Osteocyte (in vitro differentiated cells): ENCODE measurements around the gene ARHGAP24. TPM values are rescaled to one million over a fixed set of nuclear protein-coding genes. Genes with fewer than 3 reads are reported as not detected.

Experiments
- DNase-seq: peaks from one replicate; pipeline ENCODE4 v3.0.0; 2021; ENCODE audit warnings: mixed read lengths; ENCODE audit not compliant: unreplicated experiment; ENCODE audit errors: extremely low spot score
- H3K27ac Mint-ChIP-seq: one replicate; pipeline ENCODE4 v1.8.0; 2021; ENCODE audit warnings: mild to moderate bottlenecking, mixed read lengths; ENCODE audit not compliant: unreplicated experiment
- H3K27me3 Mint-ChIP-seq: one replicate; pipeline ENCODE4 v1.8.0; 2021; ENCODE audit warnings: mixed read lengths; ENCODE audit not compliant: unreplicated experiment
- H3K36me3 Mint-ChIP-seq: one replicate; pipeline ENCODE4 v1.8.0; 2021; ENCODE audit warnings: mixed read lengths; ENCODE audit not compliant: unreplicated experiment
- H3K4me1 Mint-ChIP-seq: one replicate; pipeline ENCODE4 v1.8.0; 2021; ENCODE audit warnings: mixed read lengths; ENCODE audit not compliant: unreplicated experiment
- H3K4me3 Mint-ChIP-seq: one replicate; pipeline ENCODE4 v1.8.0; 2021; ENCODE audit warnings: mild to moderate bottlenecking, moderate library complexity, mixed read lengths; ENCODE audit not compliant: unreplicated experiment
- H3K9me3 Mint-ChIP-seq: one replicate; pipeline ENCODE4 v1.8.0; 2021; ENCODE audit warnings: mixed read lengths; ENCODE audit not compliant: unreplicated experiment
- total RNA-seq: library from RNA; stranded (reverse); gene quantifications from 2 replicates; pipeline ENCODE4 v1.2.1, GENCODE V29; 2021
- TF ChIP-seq, protein P1 (sequence below): fragments of 200-600 bp; sonication (generic); IDR thresholded peaks from 2 replicates; pipeline ENCODE4 v1.5.0; 2021; ENCODE audit warnings: antibody characterized with exemption, mild to moderate bottlenecking, moderate library complexity

ARHGAP24 gene
- total RNA-seq, 1 donor from 2014 or later, result 29.3 TPM

DNA sequence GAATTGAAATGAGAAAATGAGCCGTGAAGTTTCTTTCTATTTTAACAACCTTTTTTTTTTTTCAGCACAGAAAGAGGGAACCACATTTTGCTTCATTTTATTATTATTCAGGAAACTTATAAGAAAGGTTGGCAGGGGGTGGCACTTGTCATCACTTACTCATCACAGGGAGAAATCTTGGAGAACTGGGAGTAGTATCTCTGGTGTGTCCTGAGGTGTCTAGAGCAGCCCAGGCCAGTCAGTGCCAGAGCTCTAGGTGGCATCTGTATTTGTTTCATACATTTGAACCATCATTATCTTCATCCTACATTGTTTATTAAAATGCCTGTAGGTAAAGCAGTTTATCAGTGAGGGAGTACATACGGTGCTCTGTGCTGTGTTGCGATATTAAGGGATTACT is 43.8 kb upstream of the ARHGAP24 start:
- Mint-ChIP-seq H3K4me1 (no peaks in the 10 kb centered on the region), H3K4me3 (no peak overlapping the region), H3K27ac (no peak overlapping the region), H3K36me3 (no peaks in the 10 kb centered on the region), H3K9me3 (no peaks in the 10 kb centered on the region), H3K27me3 (peaks cover 18% of the 10 kb centered on the region)
- DNase-seq, result no peak
- TF ChIP-seq, protein P1, sequence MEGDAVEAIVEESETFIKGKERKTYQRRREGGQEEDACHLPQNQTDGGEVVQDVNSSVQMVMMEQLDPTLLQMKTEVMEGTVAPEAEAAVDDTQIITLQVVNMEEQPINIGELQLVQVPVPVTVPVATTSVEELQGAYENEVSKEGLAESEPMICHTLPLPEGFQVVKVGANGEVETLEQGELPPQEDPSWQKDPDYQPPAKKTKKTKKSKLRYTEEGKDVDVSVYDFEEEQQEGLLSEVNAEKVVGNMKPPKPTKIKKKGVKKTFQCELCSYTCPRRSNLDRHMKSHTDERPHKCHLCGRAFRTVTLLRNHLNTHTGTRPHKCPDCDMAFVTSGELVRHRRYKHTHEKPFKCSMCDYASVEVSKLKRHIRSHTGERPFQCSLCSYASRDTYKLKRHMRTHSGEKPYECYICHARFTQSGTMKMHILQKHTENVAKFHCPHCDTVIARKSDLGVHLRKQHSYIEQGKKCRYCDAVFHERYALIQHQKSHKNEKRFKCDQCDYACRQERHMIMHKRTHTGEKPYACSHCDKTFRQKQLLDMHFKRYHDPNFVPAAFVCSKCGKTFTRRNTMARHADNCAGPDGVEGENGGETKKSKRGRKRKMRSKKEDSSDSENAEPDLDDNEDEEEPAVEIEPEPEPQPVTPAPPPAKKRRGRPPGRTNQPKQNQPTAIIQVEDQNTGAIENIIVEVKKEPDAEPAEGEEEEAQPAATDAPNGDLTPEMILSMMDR, result no peak

DNA sequence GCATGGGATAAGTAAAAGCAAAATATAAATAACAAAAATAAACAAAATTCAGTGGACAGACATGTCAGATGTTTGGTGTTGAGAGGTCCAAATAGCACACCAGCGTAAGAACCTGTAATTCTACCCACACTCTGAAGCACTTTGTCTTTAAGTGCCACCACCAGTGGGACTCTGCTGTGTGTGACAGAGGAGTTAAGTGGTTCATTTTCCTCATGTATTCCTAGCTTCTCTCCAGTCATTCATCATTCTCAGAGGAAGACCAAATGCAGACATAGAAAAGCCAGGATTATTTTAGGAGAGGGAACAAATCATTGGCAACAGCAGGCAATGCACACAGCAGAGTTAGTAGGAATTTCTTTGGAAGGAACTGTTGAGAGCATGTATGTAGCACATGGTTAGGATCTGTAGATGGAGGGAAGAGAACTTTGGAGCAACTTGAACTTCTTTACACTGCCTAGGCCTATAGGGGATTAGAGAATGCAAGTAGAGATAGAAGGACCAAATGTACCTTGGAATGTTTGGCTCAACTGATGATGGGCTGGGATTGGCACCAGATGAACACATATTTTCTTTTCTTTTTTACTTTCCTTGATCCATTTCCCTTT is 43.0 kb upstream of the ARHGAP24 start:
- H3K4me1 Mint-ChIP-seq, result no peaks in the 10 kb centered on the region
- TF ChIP-seq, protein P1, result no peak
- H3K9me3 Mint-ChIP-seq, result no peaks in the 10 kb centered on the region
- peaks cover 16% of the 10 kb centered on the region for H3K27me3 Mint-ChIP-seq
- DNase-seq, result no peak
- H3K27ac Mint-ChIP-seq, result no peak overlapping the region
- no peaks in the 10 kb centered on the region for H3K36me3 Mint-ChIP-seq
- H3K4me3 Mint-ChIP-seq, result no peak overlapping the region

DNA sequence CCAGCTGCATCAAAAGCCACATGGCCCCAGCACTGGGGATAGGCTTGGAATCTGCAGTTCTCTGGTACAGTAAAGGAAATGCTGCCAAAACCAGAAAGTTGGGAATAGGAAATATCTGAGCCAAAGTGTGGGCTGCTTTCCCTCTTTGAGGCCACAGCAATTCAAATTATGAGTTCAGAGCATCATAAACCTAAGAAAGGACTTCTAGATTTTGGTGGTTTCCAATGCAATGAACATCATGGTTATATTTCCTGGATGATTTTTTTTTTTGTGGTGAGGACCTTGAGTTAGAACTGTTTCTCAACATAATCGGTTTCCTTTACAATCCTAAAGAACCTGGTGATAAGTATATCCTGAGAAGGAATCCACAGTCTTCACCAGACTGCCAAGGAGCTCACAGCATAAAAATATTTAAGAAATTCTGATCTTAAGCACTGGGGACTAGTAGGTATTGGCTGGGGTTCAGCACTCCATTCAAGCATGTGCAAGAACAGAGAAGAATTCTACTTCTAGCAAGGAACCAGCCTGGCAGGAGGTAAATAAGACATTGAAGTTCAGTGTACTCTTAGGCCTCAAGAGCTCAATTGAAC is 29.8 kb upstream of the ARHGAP24 start:
- no peaks in the 10 kb centered on the region for H3K4me1 Mint-ChIP-seq
- H3K36me3 Mint-ChIP-seq, result no peaks in the 10 kb centered on the region
- H3K9me3 Mint-ChIP-seq, result no peaks in the 10 kb centered on the region
- DNase-seq, result no peak
- no peak overlapping the region for H3K27ac Mint-ChIP-seq
- peaks cover 13% of the 10 kb centered on the region for H3K27me3 Mint-ChIP-seq
- TF ChIP-seq, protein P1, result no peak
- H3K4me3 Mint-ChIP-seq, result no peak overlapping the region

DNA sequence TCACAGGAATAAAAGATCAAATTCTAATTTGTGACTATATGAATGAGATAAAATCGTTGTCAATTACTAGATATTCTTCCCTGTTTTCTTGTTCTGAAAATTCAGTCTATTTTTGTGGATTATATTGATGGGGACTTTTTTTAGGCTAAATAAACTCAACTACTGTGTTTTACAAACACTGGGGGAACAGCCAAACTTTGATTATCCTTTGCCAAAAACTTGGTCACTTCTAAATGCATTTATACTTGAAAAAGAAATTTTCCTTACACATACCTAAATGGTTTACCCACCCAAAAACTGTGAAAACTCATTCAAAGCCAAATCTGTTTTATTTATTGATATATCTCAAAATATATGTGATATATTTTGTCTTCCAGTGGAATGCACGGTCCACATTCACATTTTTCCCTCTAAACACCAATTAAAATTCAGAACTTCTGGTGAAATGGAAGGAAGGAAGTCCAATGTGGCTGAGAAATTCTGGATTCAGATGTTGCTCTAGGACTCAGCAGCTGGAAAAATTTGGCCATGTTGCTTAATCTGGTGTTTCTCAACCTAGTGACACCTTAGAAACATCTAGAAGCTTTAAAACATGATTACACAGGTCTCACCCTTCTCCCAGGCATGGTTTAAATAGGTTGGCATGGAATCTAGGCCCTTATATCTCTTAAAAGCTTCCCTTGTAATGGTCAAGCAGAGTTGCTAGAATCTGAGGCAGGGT is 28.6 kb upstream of the ARHGAP24 start:
- Mint-ChIP-seq H3K36me3 (no peaks in the 10 kb centered on the region), H3K4me1 (no peaks in the 10 kb centered on the region), H3K27me3 (peaks cover 19% of the 10 kb centered on the region), H3K9me3 (no peaks in the 10 kb centered on the region), H3K27ac (no peak overlapping the region), H3K4me3 (no peak overlapping the region)
- no peak for DNase-seq
- TF ChIP-seq, protein P1, result no peak
